Smooth muscle cell (in vitro differentiated cells): Measurements from ENCODE around the gene CEP89. TPM values are rescaled to one million over a fixed set of nuclear protein-coding genes. Genes with fewer than 3 reads are reported as not detected.

ENCODE experiments used
- DNase-seq: peaks from one replicate; lab custom pipeline; 2025; ENCODE audit not compliant: unreplicated experiment; lab: John Stamatoyannopoulos, UW
- H2AFZ ChIP-seq: fragments of 200-600 bp; sonication (generic); 2 replicates; pipeline ENCODE4 v1.6.0; 2016; ENCODE audit warnings: antibody characterized with exemption, low read depth, mild to moderate bottlenecking
- H3F3A ChIP-seq: fragments of 200-600 bp; sonication (generic); 2 replicates; pipeline ENCODE4 v1.6.0; 2017; ENCODE audit warnings: antibody characterized with exemption, low read depth
- H3K27ac ChIP-seq: fragments of 200-600 bp; sonication (generic); 2 replicates; pipeline ENCODE4 v1.5.1; 2016; ENCODE audit warnings: low read depth, mild to moderate bottlenecking
- H3K27me3 ChIP-seq: fragments of 200-600 bp; sonication (generic); 2 replicates; pipeline ENCODE4 v1.6.1; 2016; ENCODE audit warnings: low read depth, mild to moderate bottlenecking
- H3K36me3 ChIP-seq: fragments of 200-600 bp; sonication (generic); 2 replicates; pipeline ENCODE4 v1.5.1; 2016; ENCODE audit warnings: low read depth
- H3K4me1 ChIP-seq: fragments of 200-600 bp; sonication (generic); 2 replicates; pipeline ENCODE4 v1.5.1; 2016; ENCODE audit warnings: low read depth
- H3K4me2 ChIP-seq: fragments of 200-600 bp; sonication (generic); 2 replicates; pipeline ENCODE4 v1.6.0; 2016; ENCODE audit warnings: mild to moderate bottlenecking
- H3K4me3 ChIP-seq: fragments of 200-600 bp; sonication (generic); 2 replicates; pipeline ENCODE4 v1.5.1; 2016; ENCODE audit warnings: mild to moderate bottlenecking
- H3K79me2 ChIP-seq: fragments of 200-600 bp; sonication (generic); 2 replicates; pipeline ENCODE4 v1.6.0; 2016; ENCODE audit warnings: low read depth, mild to moderate bottlenecking
- H3K9ac ChIP-seq: fragments of 200-600 bp; sonication (generic); 2 replicates; pipeline ENCODE4 v1.6.0; 2016; ENCODE audit warnings: low read depth
- H3K9me3 ChIP-seq: fragments of 200-600 bp; sonication (generic); replicated peaks from 2 replicates; pipeline ENCODE4 v1.5.1; 2016; ENCODE audit warnings: low read depth
- H4K20me1 ChIP-seq: fragments of 200-600 bp; sonication (generic); 2 replicates; pipeline ENCODE4 v1.6.0; 2016; ENCODE audit warnings: low read depth
- CTCF ChIP-seq: fragments of 200-600 bp; sonication (generic); IDR thresholded peaks from 2 replicates; pipeline ENCODE4 v1.5.1; 2017; ENCODE audit warnings: borderline replicate concordance, mild to moderate bottlenecking, antibody characterized with exemption; ENCODE audit not compliant: insufficient read depth, poor library complexity, severe bottlenecking
- WGBS: methylation state at CpG from one replicate; pipeline ENCODE4 v1.1.7; 2016; ENCODE audit warnings: low lambda C conversion rate; 5-methylcytosine and 5-hydroxymethylcytosine counted together
- polyA plus RNA-seq: library from polyadenylated mRNA; unstranded; fragments of >200 nt; fragmentation: Nextera tagmentation; extraction: Ambion mirVana; gene quantifications from 2 replicates; pipeline ENCODE4 v1.2.1, GENCODE V29; 2016
- total RNA-seq: library from RNA; depleted of rRNA; stranded (reverse); fragments of >200 nt; gene quantifications from 2 replicates; pipeline ENCODE4 v1.2.3, GENCODE V29; 2014

CEP89 gene
- total and polyA plus RNA-seq, 2 experiments from 2014 or later, result 11.7 to 19.6 TPM

GRCh38 chr19:32873247-32873959 lies 98.4 kb downstream of the CEP89 start:
- DNase-seq, result no peak
- H3F3A ChIP-seq, result no peaks in the 10 kb centered on the region
- H3K9me3 ChIP-seq, result no peaks in the 10 kb centered on the region
- no peak overlapping the region for H3K27ac ChIP-seq
- no peaks in the 10 kb centered on the region for H3K36me3 ChIP-seq
- H4K20me1 ChIP-seq, result no peaks in the 10 kb centered on the region
- no peaks in the 10 kb centered on the region for H3K4me1 ChIP-seq
- 89% methylated on average over 18 of the region's 18 CpGs for WGBS
- no peak overlapping the region for H2AFZ ChIP-seq
- H3K9ac ChIP-seq, result no peak overlapping the region
- no peaks in the 10 kb centered on the region for H3K27me3 ChIP-seq
- H3K79me2 ChIP-seq, result no peaks in the 10 kb centered on the region
- no peak overlapping the region for H3K4me3 ChIP-seq
- no peak overlapping the region for H3K4me2 ChIP-seq
- no peak for TF ChIP-seq CTCF

GRCh38 chr19:32872391-32872790 lies 99.4 kb downstream of the CEP89 start:
- no peak overlapping the region for H3K27ac ChIP-seq
- no peaks in the 10 kb centered on the region for H3K27me3 ChIP-seq
- no peak for DNase-seq
- H3K79me2 ChIP-seq, result no peaks in the 10 kb centered on the region
- H3F3A ChIP-seq, result no peaks in the 10 kb centered on the region
- no peak overlapping the region for H3K9ac ChIP-seq
- H4K20me1 ChIP-seq, result no peaks in the 10 kb centered on the region
- no peak overlapping the region for H3K4me3 ChIP-seq
- WGBS, result 99% methylated on average over 3 of the region's 3 CpGs
- no peaks in the 10 kb centered on the region for H3K36me3 ChIP-seq
- H3K4me2 ChIP-seq, result no peak overlapping the region
- H2AFZ ChIP-seq, result no peak overlapping the region
- H3K9me3 ChIP-seq, result no peaks in the 10 kb centered on the region
- no peak for TF ChIP-seq CTCF
- no peaks in the 10 kb centered on the region for H3K4me1 ChIP-seq

- Histone ChIP-seq H3K4me2 (no peak overlapping the region), H3K4me1 (no peaks in the 10 kb centered on the region), H3K9me3 (no peaks in the 10 kb centered on the region), H2AFZ (no peak overlapping the region), H3K4me3 (no peak overlapping the region), H3K27ac (no peak overlapping the region), H3K79me2 (no peaks in the 10 kb centered on the region), H3K27me3 (no peaks in the 10 kb centered on the region), H3K9ac (no peak overlapping the region), H3F3A (no peaks in the 10 kb centered on the region), H3K36me3 (no peaks in the 10 kb centered on the region), H4K20me1 (no peaks in the 10 kb centered on the region)
- TF ChIP-seq CTCF, result no peak
- DNase-seq, result no peak
- WGBS, result 91% methylated on average over 12 of the region's 12 CpGs
These were observed 100.7 kb downstream of the CEP89 start for GRCh38 chr19:32870981-32871451.

GRCh38 chr19:32869966-32870573 lies 101.7 kb downstream of the CEP89 start:
- Histone ChIP-seq H3K79me2 (no peaks in the 10 kb centered on the region), H3K4me3 (no peak overlapping the region), H2AFZ (no peak overlapping the region), H3K9me3 (no peaks in the 10 kb centered on the region), H3K36me3 (no peaks in the 10 kb centered on the region), H4K20me1 (no peaks in the 10 kb centered on the region), H3K27ac (no peak overlapping the region), H3K4me2 (no peak overlapping the region), H3F3A (no peaks in the 10 kb centered on the region), H3K4me1 (no peaks in the 10 kb centered on the region), H3K27me3 (no peaks in the 10 kb centered on the region), H3K9ac (no peak overlapping the region)
- 69% methylated on average over 18 of the region's 18 CpGs for WGBS
- no peak for TF ChIP-seq CTCF
- no peak for DNase-seq
